Measurements from ENCODE around the gene KCNH6. TPM values are rescaled to one million over a fixed set of nuclear protein-coding genes. Genes with fewer than 3 reads are reported as not detected.
A peak's percentile ranks its signal among the peaks of the same experiment; 100 is the strongest.

KCNH6 gene
- polyA plus RNA-seq, 1 of the 3 experiments (the other 2 are of a cell fraction): 0.15 TPM

- Histone ChIP-seq H2AFZ (ENCODE audit: low read depth) (no peak overlapping the region), H3K9me3 (no peaks in the 10 kb centered on the region), H3K9ac (no peak overlapping the region), H3K4me1 (ENCODE audit: control insufficient read depth in 1 of 2, insufficient read depth in 2 of 2, low read depth in 1 of 2, low read length in 1 of 2) (peaks cover 1 to 12% of the 10 kb centered on the region in 2 experiments; a peak in 3 of 4 replicates), H3K4me2 (no peak overlapping the region), H3K9me2 (no peaks in the 10 kb centered on the region), H3K36me3 (replicated peaks in 1 of 2; ENCODE audit: control insufficient read depth in 1 of 2, insufficient read depth in 2 of 2, low read length in 1 of 2) (peaks cover 0 to 3% of the 10 kb centered on the region in 2 experiments), H3K27me3 (ENCODE audit: insufficient read depth) (no peaks in the 10 kb centered on the region), H3K4me3 (ENCODE audit: low read depth in 2 of 2, low read length in 1 of 2) (no peak overlapping the region; a peak in 1 of 4 replicates), H4K20me1 (ENCODE audit: insufficient read depth) (peaks cover 97% of the 10 kb centered on the region), H3K27ac (ENCODE audit: low read depth in 2 of 2, low read length in 1 of 2) (no peak overlapping the region), H3K79me2 (ENCODE audit: insufficient read depth) (peaks cover 100% of the 10 kb centered on the region), H3F3A (replicated peaks; ENCODE audit: insufficient read depth) (peaks cover 23% of the 10 kb centered on the region)
- DNase-seq: peak; percentile 54
- WGBS (ENCODE audit: low lambda C conversion rate): 86% methylated on average over 5 of the region's 5 CpGs
- CTCF ChIA-PET: interaction anchor here (0.6 to 5.6 kb wide), 22 partner anchors 9 to 410 kb away, joined by 3 to 54 read pairs (median 4); partner anchors contain the start of gene DCAF7
- TF ChIP-seq CTCF (IDR thresholded peaks at IDR 0.05) (peak; percentile 65), SMC3 (IDR thresholded peaks at IDR 0.05; ENCODE audit: low read depth, low read length) (peak; percentile 46; the same call in 1 of the 2 replicates), EZH2phosphoT487 (IDR thresholded peaks at IDR 0.05; ENCODE audit: borderline replicate concordance, low read depth) (no peak), MXI1 (IDR thresholded peaks at IDR 0.05; ENCODE audit: low read depth, low read length) (no peak), RAD21 (IDR thresholded peaks at IDR 0.05; ENCODE audit: low read length) (peak; percentile 64)
- POLR2A ChIA-PET: interaction anchor here (0.7 kb wide), 1 partner anchor 76 kb away, joined by 3 read pairs; no protein-coding TSS in a partner anchor
These were observed 50.5 kb downstream of the KCNH6 start for GRCh38 chr17:63573634-63574033.

- H3K27ac ChIP-seq (ENCODE audit: low read depth in 2 of 2, low read length in 1 of 2): no peak overlapping the region
- no peaks in the 10 kb centered on the region for H3F3A ChIP-seq (replicated peaks; ENCODE audit: insufficient read depth)
- no peak for DNase-seq
- CTCF ChIA-PET: interaction anchor here (1.2 to 7.3 kb wide), 5 partner anchors 9 to 153 kb away, joined by 3 to 41 read pairs (median 4); no protein-coding TSS in a partner anchor
- POLR2A ChIA-PET: interaction anchor here (1.1 kb wide), 2 partner anchors 44 to 147 kb away, joined by 3 to 4 read pairs; partner anchors contain the start of gene MAP3K3
- no peaks in the 10 kb centered on the region for H3K9me2 ChIP-seq
- H3K36me3 ChIP-seq (replicated peaks in 1 of 2; ENCODE audit: control insufficient read depth in 1 of 2, insufficient read depth in 2 of 2, low read length in 1 of 2): peaks cover 34 to 41% of the 10 kb centered on the region in 2 experiments
- no peaks in the 10 kb centered on the region; a peak in 1 of 4 replicates for H3K4me1 ChIP-seq (ENCODE audit: control insufficient read depth in 1 of 2, insufficient read depth in 2 of 2, low read depth in 1 of 2, low read length in 1 of 2)
- no peaks in the 10 kb centered on the region for H3K27me3 ChIP-seq (ENCODE audit: insufficient read depth)
- H2AFZ ChIP-seq (ENCODE audit: low read depth): no peak overlapping the region
- no peak overlapping the region for H3K4me2 ChIP-seq
- no peak overlapping the region for H3K4me3 ChIP-seq (ENCODE audit: low read depth in 2 of 2, low read length in 1 of 2)
- H3K9me3 ChIP-seq: no peaks in the 10 kb centered on the region
- peaks cover 62% of the 10 kb centered on the region for H4K20me1 ChIP-seq (ENCODE audit: insufficient read depth)
- peaks cover 87% of the 10 kb centered on the region for H3K79me2 ChIP-seq (ENCODE audit: insufficient read depth)
- no peak for TF ChIP-seq MAX (IDR thresholded peaks at IDR 0.05; ENCODE audit: low read depth)
- 90% methylated on average over 7 of the region's 7 CpGs for WGBS (ENCODE audit: low lambda C conversion rate)
- no peak overlapping the region for H3K9ac ChIP-seq
These were observed 55.0 kb downstream of the KCNH6 start for GRCh38 chr17:63578027-63578768.

GRCh38 chr17:63578769-63579111 lies 55.6 kb downstream of the KCNH6 start:
- Histone ChIP-seq H3K27me3 (ENCODE audit: insufficient read depth) (no peaks in the 10 kb centered on the region), H3K9me2 (no peaks in the 10 kb centered on the region), H3K27ac (ENCODE audit: low read depth in 2 of 2, low read length in 1 of 2) (no peak overlapping the region), H2AFZ (ENCODE audit: low read depth) (no peak overlapping the region), H3K36me3 (replicated peaks in 1 of 2; ENCODE audit: control insufficient read depth in 1 of 2, insufficient read depth in 2 of 2, low read length in 1 of 2) (peaks cover 38 to 46% of the 10 kb centered on the region in 2 experiments), H4K20me1 (ENCODE audit: insufficient read depth) (peaks cover 56% of the 10 kb centered on the region), H3K4me2 (no peak overlapping the region), H3K4me3 (ENCODE audit: low read depth in 2 of 2, low read length in 1 of 2) (no peak overlapping the region), H3K9ac (no peak overlapping the region), H3K4me1 (ENCODE audit: control insufficient read depth in 1 of 2, insufficient read depth in 2 of 2, low read depth in 1 of 2, low read length in 1 of 2) (no peaks in the 10 kb centered on the region; a peak in 1 of 4 replicates), H3F3A (replicated peaks; ENCODE audit: insufficient read depth) (no peaks in the 10 kb centered on the region), H3K79me2 (ENCODE audit: insufficient read depth) (peaks cover 82% of the 10 kb centered on the region), H3K9me3 (no peaks in the 10 kb centered on the region)
- WGBS (ENCODE audit: low lambda C conversion rate): 90% methylated on average over 5 of the region's 5 CpGs
- TF ChIP-seq FOSL2 (IDR thresholded peaks at IDR 0.05; ENCODE audit: borderline replicate concordance, low read depth) (no peak), IRF3 (IDR thresholded peaks at IDR 0.05; ENCODE audit: low read depth, low read length) (no peak), FOXJ3 (CRISPR knock-in tag; IDR thresholded peaks at IDR 0.05) (no peak), NRF1 (IDR thresholded peaks at IDR 0.05; ENCODE audit: low read depth, low read length) (no peak), RAD21 (IDR thresholded peaks at IDR 0.05; ENCODE audit: low read length) (no peak), EZH2phosphoT487 (IDR thresholded peaks at IDR 0.05; ENCODE audit: borderline replicate concordance, low read depth) (no peak), MXI1 (IDR thresholded peaks at IDR 0.05; ENCODE audit: low read depth, low read length) (no peak), MEF2A (IDR thresholded peaks at IDR 0.05; ENCODE audit: borderline replicate concordance, low read depth) (no peak), YY1 (IDR thresholded peaks at IDR 0.05; ENCODE audit: low read depth) (no peak), NFIC (IDR thresholded peaks at IDR 0.05; ENCODE audit: borderline replicate concordance) (no peak), EP300 (IDR thresholded peaks at IDR 0.05; ENCODE audit: borderline replicate concordance in 1 of 2, low read depth in 1 of 2, low read length in 1 of 2) (no peak), JUND (IDR thresholded peaks at IDR 0.05) (no peak), FOXM1 (IDR thresholded peaks at IDR 0.05; ENCODE audit: low read depth) (no peak)
- DNase-seq: no peak
- POLR2A ChIA-PET: interaction anchor here (1.1 kb wide), 2 partner anchors 43 to 147 kb away, joined by 3 to 4 read pairs; partner anchors contain the start of gene MAP3K3
- CTCF ChIA-PET: interaction anchor here (1.2 to 7.3 kb wide), 6 partner anchors 10 to 154 kb away, joined by 3 to 41 read pairs (median 4); no protein-coding TSS in a partner anchor

All from SK-N-SH (cell line).